Occipital lobe (tissue), 3 donors: ENCODE data around the gene GPT2. TPM values are rescaled to one million over a fixed set of nuclear protein-coding genes. Genes with fewer than 3 reads are reported as not detected.

Source experiments
- DNase-seq: peaks from one replicate; lab custom pipeline; 2025; lab: John Stamatoyannopoulos, UW
- small RNA-seq: library from RNA; depleted of rRNA; stranded (forward); fragments of <200 nt; gene quantifications from one replicate; pipeline ENCODE3, GENCODE V24; 2014
- total RNA-seq: library from RNA; depleted of rRNA; stranded (reverse); fragments of >200 nt; gene quantifications from one replicate; pipeline ENCODE4 v1.2.3, GENCODE V29; 2014

Gene GPT2
- total RNA-seq, 1 donor from 2014 or later, result 20.7 TPM

- DNase-seq, result no peak
Observed at GRCh38 chr16:46962629-46963028, 78.5 kb downstream of the GPT2 start.

- DNase-seq, result no peak
Observed at GRCh38 chr16:46968063-46968435, 83.9 kb downstream of the GPT2 start.

GRCh38 chr16:46970089-46970488 is 85.9 kb downstream of the GPT2 start:
- no peak for DNase-seq

- no peak for DNase-seq
Observed at GRCh38 chr16:46971271-46971670, 87.1 kb downstream of the GPT2 start.

GRCh38 chr16:46972429-46973206 is 88.5 kb downstream of the GPT2 start:
- no peak for DNase-seq

- peak; percentile 84 for DNase-seq
Observed at GRCh38 chr16:46973207-46973995, 89.2 kb downstream of the GPT2 start, which contains the start of gene DNAJA2. Gene DNAJA2 (minus strand): TSS chr16:46973674. CDS start chr16:46973572, 102 bp downstream.

GRCh38 chr16:46973996-46974324 is 89.8 kb downstream of the GPT2 start:
- DNase-seq, result no peak

GRCh38 chr16:46974352-46974751 is 90.2 kb downstream of the GPT2 start:
- no peak for DNase-seq

GRCh38 chr16:46975165-46975564 is 91.0 kb downstream of the GPT2 start:
- no peak for DNase-seq

GRCh38 chr16:46975908-46976470 is 91.8 kb downstream of the GPT2 start:
- DNase-seq, result no peak

GRCh38 chr16:46976550-46976949 is 92.4 kb downstream of the GPT2 start:
- no peak for DNase-seq

Small RNA genes within 50 kb of the gene (small RNA-seq; reads per million reads assigned to genes)
- gene AC007225.2, result not detected

Other genes starting within 250 kb of the GPT2 start
- 176 TPM for gene VPS35, start 195.2 kb upstream of the GPT2 start, total RNA-seq
- gene ORC6, start 194.7 kb upstream of the GPT2 start, total RNA-seq, result 5.0 TPM
- 0.78 TPM for gene MYLK3, start 136.0 kb upstream of the GPT2 start, total RNA-seq
- gene C16orf87, start 53.2 kb upstream of the GPT2 start, total RNA-seq, result 53.3 TPM
- 104 TPM for gene DNAJA2, start 89.3 kb downstream of the GPT2 start, total RNA-seq